GM12878 (cell line): ENCODE results near the gene P2RX6. TPM values are rescaled to one million over a fixed set of nuclear protein-coding genes. Genes with fewer than 3 reads are reported as not detected.

Experiments
- CBX3 ChIP-seq: fragments of 200-600 bp; sonication (generic); IDR thresholded peaks from 2 replicates; pipeline ENCODE4 v1.6.1; 2016; ENCODE audit warnings: low read depth, borderline replicate concordance
- EED ChIP-seq: sonication (generic); IDR thresholded peaks from 2 replicates; pipeline ENCODE4 v1.6.1; 2016; ENCODE audit warnings: antibody characterized with exemption, low read depth
- ESRRA ChIP-seq: IDR thresholded peaks from 2 replicates; pipeline ENCODE4 v1.6.1; 2012; ENCODE audit warnings: mild to moderate bottlenecking, low read length, improper control_type of control experiment
- GATAD2B ChIP-seq: fragments of 450-650 bp; conservative IDR thresholded peaks from 2 replicates; pipeline ENCODE4 v1.6.1; 2017; ENCODE audit warnings: low read depth, mild to moderate bottlenecking, moderate library complexity
- JUNB ChIP-seq: IDR thresholded peaks from 2 replicates; pipeline ENCODE4 v1.6.1; 2016; ENCODE audit warnings: antibody characterized with exemption, mild to moderate bottlenecking
- SP1 ChIP-seq: IDR thresholded peaks from one replicate; pipeline ENCODE4 v1.6.1; 2011; ENCODE audit warnings: low read depth, low read length
- SREBF2 ChIP-seq: IDR thresholded peaks from 2 replicates; pipeline ENCODE4 v1.6.1; 2012; ENCODE audit warnings: mild to moderate bottlenecking, low read length
- ZNF217 ChIP-seq: fragments of 450-650 bp; IDR thresholded peaks from 2 replicates; pipeline ENCODE4 v1.6.1; 2017; ENCODE audit warnings: antibody characterized with exemption, mild to moderate bottlenecking
- ZNF274 ChIP-seq: IDR thresholded peaks from one replicate; pipeline ENCODE4 v1.8.0; 2011; ENCODE audit not compliant: insufficient read length, insufficient read depth
- polyA plus RNA-seq, 11 experiments: library from polyadenylated mRNA; depleted of rRNA in 4 of 11; unstranded in 6 of 11; stranded (reverse) in 5 of 11; fragments of >200 nt; fragmentation: Nextera tagmentation in 4 of 11; fragmentation: Illumina TruSeq in 1 of 11; extraction: Ambion mirVana in 4 of 11; extraction: Trizol in 1 of 11; gene quantifications; 1 replicate in 1 of 11; 2 replicates in 10 of 11; pipeline versions ENCODE4 v1.2.1 to v1.2.3, GENCODE V29; 2011 to 2016; ENCODE audit warnings: inconsistent platforms in 2 of 11, missing spikeins in 2 of 11, low read depth in 1 of 11
- total RNA-seq, 4 experiments: library from RNA; depleted of rRNA in 3 of 4; stranded (reverse); fragments of >200 nt in 3 of 4; fragmentation: Illumina TruSeq in 1 of 4; extraction: Trizol in 1 of 4; gene quantifications; 2 replicates each; pipeline versions ENCODE4 v1.2.1 to v1.2.3, GENCODE V29; 2013 to 2021
- TF ChIP-seq, protein P1 (sequence below): fragments of 450-650 bp; IDR thresholded peaks from 2 replicates; pipeline ENCODE4 v1.6.1; 2017; ENCODE audit warnings: mild to moderate bottlenecking, moderate library complexity
- TF ChIP-seq, protein P2 (sequence below): fragments of 450-650 bp; IDR thresholded peaks from 2 replicates; pipeline ENCODE4 v1.6.1; 2017; ENCODE audit warnings: borderline replicate concordance
- TF ChIP-seq, protein P3 (sequence below): fragments of 450-650 bp; conservative IDR thresholded peaks from 2 replicates; pipeline ENCODE4 v1.6.1; 2017; ENCODE audit warnings: mild to moderate bottlenecking, moderate library complexity
- TF ChIP-seq, protein P4 (sequence below): IDR thresholded peaks from 2 replicates; pipeline ENCODE4 v1.6.1; 2011; ENCODE audit warnings: borderline replicate concordance, low read depth, mild to moderate bottlenecking, moderate library complexity, mixed read lengths, low read length; ENCODE audit not compliant: insufficient read depth; ENCODE audit errors: extremely low read length

The P2RX6 gene
- total and polyA plus RNA-seq, 10 of the 15 experiments (the other 5 are each of a cell fraction or from before 2014, with no cell fraction given) = 0.03 to 0.21 (median 0.07) TPM; not detected in 5

DNA sequence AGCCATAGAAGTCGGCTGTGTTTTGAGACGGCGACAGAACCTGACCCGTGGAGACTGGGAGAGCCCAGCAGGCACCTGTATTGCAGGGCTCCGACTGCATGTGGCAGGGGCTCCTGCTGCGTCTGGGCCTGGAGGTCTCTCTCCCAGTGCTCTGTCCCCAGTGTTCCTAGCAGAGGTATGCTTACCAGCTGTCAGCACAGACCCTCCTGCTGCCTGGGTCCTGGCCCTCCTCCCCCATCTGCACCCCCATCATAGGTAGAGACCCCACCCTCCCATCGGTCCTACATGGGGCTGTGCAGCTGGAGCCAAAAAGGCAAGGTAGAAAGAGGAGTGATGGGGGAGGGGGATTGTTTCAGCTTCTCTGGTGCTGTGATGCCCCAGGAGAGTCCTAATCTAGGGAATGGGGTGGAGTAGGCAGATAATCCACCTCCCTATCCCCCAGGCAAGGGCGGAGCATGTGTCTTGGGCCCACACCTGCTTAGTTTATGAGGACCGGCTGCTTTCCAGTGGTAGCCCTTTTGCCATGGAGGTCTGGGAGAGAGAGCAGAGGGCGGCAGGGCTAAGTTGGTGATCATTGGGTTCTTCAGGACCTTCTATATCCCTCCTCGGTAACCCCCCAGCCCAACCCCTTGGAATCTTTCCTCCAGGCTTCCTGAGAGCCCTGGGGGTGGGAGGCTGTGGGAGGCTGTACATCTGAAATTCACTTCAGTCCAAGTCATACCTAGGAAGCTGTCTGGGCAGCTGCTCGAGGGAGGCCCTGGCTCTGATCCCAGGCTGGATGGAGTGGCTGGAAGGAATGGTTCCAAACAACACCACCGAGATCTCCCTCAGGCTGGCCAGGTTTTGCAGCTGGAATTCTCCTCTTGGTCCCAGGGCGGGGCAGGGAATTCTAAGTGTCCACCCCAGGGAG, 12.1 kb downstream of the P2RX6 start (continued):
- TF ChIP-seq, protein P1, sequence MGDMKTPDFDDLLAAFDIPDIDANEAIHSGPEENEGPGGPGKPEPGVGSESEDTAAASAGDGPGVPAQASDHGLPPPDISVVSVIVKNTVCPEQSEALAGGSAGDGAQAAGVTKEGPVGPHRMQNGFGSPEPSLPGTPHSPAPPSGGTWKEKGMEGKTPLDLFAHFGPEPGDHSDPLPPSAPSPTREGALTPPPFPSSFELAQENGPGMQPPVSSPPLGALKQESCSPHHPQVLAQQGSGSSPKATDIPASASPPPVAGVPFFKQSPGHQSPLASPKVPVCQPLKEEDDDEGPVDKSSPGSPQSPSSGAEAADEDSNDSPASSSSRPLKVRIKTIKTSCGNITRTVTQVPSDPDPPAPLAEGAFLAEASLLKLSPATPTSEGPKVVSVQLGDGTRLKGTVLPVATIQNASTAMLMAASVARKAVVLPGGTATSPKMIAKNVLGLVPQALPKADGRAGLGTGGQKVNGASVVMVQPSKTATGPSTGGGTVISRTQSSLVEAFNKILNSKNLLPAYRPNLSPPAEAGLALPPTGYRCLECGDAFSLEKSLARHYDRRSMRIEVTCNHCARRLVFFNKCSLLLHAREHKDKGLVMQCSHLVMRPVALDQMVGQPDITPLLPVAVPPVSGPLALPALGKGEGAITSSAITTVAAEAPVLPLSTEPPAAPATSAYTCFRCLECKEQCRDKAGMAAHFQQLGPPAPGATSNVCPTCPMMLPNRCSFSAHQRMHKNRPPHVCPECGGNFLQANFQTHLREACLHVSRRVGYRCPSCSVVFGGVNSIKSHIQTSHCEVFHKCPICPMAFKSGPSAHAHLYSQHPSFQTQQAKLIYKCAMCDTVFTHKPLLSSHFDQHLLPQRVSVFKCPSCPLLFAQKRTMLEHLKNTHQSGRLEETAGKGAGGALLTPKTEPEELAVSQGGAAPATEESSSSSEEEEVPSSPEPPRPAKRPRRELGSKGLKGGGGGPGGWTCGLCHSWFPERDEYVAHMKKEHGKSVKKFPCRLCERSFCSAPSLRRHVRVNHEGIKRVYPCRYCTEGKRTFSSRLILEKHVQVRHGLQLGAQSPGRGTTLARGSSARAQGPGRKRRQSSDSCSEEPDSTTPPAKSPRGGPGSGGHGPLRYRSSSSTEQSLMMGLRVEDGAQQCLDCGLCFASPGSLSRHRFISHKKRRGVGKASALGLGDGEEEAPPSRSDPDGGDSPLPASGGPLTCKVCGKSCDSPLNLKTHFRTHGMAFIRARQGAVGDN = no peak
- TF ChIP-seq EED (no peak), ZNF274 (no peak), CBX3 (no peak), SP1 (no peak), ESRRA (no peak), GATAD2B (no peak), ZNF217 (no peak), SREBF2 (no peak), JUNB (no peak)
- TF ChIP-seq, protein P2, sequence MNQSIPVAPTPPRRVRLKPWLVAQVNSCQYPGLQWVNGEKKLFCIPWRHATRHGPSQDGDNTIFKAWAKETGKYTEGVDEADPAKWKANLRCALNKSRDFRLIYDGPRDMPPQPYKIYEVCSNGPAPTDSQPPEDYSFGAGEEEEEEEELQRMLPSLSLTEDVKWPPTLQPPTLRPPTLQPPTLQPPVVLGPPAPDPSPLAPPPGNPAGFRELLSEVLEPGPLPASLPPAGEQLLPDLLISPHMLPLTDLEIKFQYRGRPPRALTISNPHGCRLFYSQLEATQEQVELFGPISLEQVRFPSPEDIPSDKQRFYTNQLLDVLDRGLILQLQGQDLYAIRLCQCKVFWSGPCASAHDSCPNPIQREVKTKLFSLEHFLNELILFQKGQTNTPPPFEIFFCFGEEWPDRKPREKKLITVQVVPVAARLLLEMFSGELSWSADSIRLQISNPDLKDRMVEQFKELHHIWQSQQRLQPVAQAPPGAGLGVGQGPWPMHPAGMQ = no peak
- TF ChIP-seq, protein P3, sequence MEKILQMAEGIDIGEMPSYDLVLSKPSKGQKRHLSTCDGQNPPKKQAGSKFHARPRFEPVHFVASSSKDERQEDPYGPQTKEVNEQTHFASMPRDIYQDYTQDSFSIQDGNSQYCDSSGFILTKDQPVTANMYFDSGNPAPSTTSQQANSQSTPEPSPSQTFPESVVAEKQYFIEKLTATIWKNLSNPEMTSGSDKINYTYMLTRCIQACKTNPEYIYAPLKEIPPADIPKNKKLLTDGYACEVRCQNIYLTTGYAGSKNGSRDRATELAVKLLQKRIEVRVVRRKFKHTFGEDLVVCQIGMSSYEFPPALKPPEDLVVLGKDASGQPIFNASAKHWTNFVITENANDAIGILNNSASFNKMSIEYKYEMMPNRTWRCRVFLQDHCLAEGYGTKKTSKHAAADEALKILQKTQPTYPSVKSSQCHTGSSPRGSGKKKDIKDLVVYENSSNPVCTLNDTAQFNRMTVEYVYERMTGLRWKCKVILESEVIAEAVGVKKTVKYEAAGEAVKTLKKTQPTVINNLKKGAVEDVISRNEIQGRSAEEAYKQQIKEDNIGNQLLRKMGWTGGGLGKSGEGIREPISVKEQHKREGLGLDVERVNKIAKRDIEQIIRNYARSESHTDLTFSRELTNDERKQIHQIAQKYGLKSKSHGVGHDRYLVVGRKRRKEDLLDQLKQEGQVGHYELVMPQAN = no peak
- TF ChIP-seq, protein P4, sequence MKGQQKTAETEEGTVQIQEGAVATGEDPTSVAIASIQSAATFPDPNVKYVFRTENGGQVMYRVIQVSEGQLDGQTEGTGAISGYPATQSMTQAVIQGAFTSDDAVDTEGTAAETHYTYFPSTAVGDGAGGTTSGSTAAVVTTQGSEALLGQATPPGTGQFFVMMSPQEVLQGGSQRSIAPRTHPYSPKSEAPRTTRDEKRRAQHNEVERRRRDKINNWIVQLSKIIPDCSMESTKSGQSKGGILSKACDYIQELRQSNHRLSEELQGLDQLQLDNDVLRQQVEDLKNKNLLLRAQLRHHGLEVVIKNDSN = no peak
